GM18498 (cell line): Measurements from ENCODE around the gene LTBP1.
"Not testable (repeated sequence)": the region's sequence is repeated elsewhere in the genome, so short reads cannot be mapped to it uniquely, and the experiment has no call there.

Experiments used
- ATAC-seq: cut with Tn5 transposase; IDR thresholded peaks from one replicate; pipeline ENCODE4 v1.9.1; 2021; ENCODE audit warnings: mild to moderate bottlenecking, moderate library complexity; ENCODE audit not compliant: unreplicated experiment

LTBP1 gene

GRCh38 chr2:32958821-32959220 lies 12.1 kb downstream of the LTBP1 start:
- ATAC-seq: no peak

GRCh38 chr2:32960238-32960637 lies 13.5 kb downstream of the LTBP1 start:
- no peak for ATAC-seq

- ATAC-seq: no peak
These were observed 14.1 kb downstream of the LTBP1 start for GRCh38 chr2:32960647-32961403.

- no peak for ATAC-seq
These were observed 15.9 kb downstream of the LTBP1 start for GRCh38 chr2:32962690-32963089.

- no peak for ATAC-seq
These were observed 17.2 kb downstream of the LTBP1 start for GRCh38 chr2:32963941-32964340.

- ATAC-seq: no peak
These were observed 18.9 kb downstream of the LTBP1 start for GRCh38 chr2:32965523-32966171.

GRCh38 chr2:32969444-32970162 lies 22.9 kb downstream of the LTBP1 start:
- no peak for ATAC-seq

GRCh38 chr2:32973772-32974171 lies 27.0 kb downstream of the LTBP1 start:
- ATAC-seq: not testable (repeated sequence)

GRCh38 chr2:32976409-32977063 lies 29.8 kb downstream of the LTBP1 start:
- ATAC-seq: no peak

- ATAC-seq: no peak
These were observed 30.5 kb downstream of the LTBP1 start for GRCh38 chr2:32977228-32977758.

- ATAC-seq: no peak
These were observed 34.9 kb downstream of the LTBP1 start for GRCh38 chr2:32981612-32982011.

- ATAC-seq: not testable (repeated sequence)
These were observed 36.6 kb downstream of the LTBP1 start for GRCh38 chr2:32983193-32983924.

GRCh38 chr2:32986480-32986879 lies 39.7 kb downstream of the LTBP1 start:
- ATAC-seq: no peak

- ATAC-seq: no peak
These were observed 41.8 kb downstream of the LTBP1 start for GRCh38 chr2:32988525-32988924.

- ATAC-seq: no peak
These were observed 43.8 kb downstream of the LTBP1 start for GRCh38 chr2:32990556-32990955.

GRCh38 chr2:32991091-32991845 lies 44.5 kb downstream of the LTBP1 start:
- no peak for ATAC-seq

- ATAC-seq: no peak
These were observed 46.3 kb downstream of the LTBP1 start for GRCh38 chr2:32993005-32993539.

- ATAC-seq: no peak
These were observed 51.0 kb downstream of the LTBP1 start for GRCh38 chr2:32997705-32998104.

- ATAC-seq: no peak
These were observed 54.2 kb downstream of the LTBP1 start for GRCh38 chr2:33000986-33001385.
